SH-SY5Y (cell line): Measurements from ENCODE around the gene ITPK1.

Experiments
- GATA2 ChIP-seq: IDR thresholded peaks from 2 replicates; pipeline ENCODE4 v1.6.1; 2011; ENCODE audit warnings: mild to moderate bottlenecking, low read depth, low read length
- GATA3 ChIP-seq: IDR thresholded peaks from 2 replicates; pipeline ENCODE4 v1.6.1; 2011; ENCODE audit warnings: low read depth, mild to moderate bottlenecking, low read length, moderate library complexity

The ITPK1 gene

GRCh38 chr14:93040443-93040842 is 75.3 kb downstream of the ITPK1 start:
- TF ChIP-seq GATA2 = no peak
- TF ChIP-seq GATA3 = no peak

GRCh38 chr14:93039649-93040315 is 75.9 kb downstream of the ITPK1 start:
- TF ChIP-seq GATA3 (no peak), GATA2 (no peak)

GRCh38 chr14:93037351-93037750 is 78.4 kb downstream of the ITPK1 start:
- TF ChIP-seq GATA3 (no peak), GATA2 (no peak)

- TF ChIP-seq GATA2 (no peak), GATA3 (no peak)
Measured at GRCh38 chr14:93036652-93037345, 78.9 kb downstream of the ITPK1 start.

- TF ChIP-seq GATA3 (no peak), GATA2 (no peak)
Measured at GRCh38 chr14:93035917-93036651, 79.6 kb downstream of the ITPK1 start.

- no peak for TF ChIP-seq GATA3
- no peak for TF ChIP-seq GATA2
Measured at GRCh38 chr14:93035585-93035916, 80.2 kb downstream of the ITPK1 start.

GRCh38 chr14:93034671-93034994 is 81.1 kb downstream of the ITPK1 start:
- no peak for TF ChIP-seq GATA2
- TF ChIP-seq GATA3 = no peak

- TF ChIP-seq GATA3 (no peak), GATA2 (no peak)
Measured at GRCh38 chr14:93033983-93034670, 81.6 kb downstream of the ITPK1 start.

GRCh38 chr14:93033084-93033982 is 82.4 kb downstream of the ITPK1 start:
- TF ChIP-seq GATA2 = no peak
- TF ChIP-seq GATA3 = no peak

GRCh38 chr14:93032421-93032936 is 83.2 kb downstream of the ITPK1 start:
- no peak for TF ChIP-seq GATA3
- no peak for TF ChIP-seq GATA2

GRCh38 chr14:93031505-93032315 is 84.0 kb downstream of the ITPK1 start:
- TF ChIP-seq GATA2 (no peak), GATA3 (no peak)

- TF ChIP-seq GATA3 = no peak
- TF ChIP-seq GATA2 = no peak
Measured at GRCh38 chr14:93030761-93031160, 85.0 kb downstream of the ITPK1 start.
